ENCODE measurements around the gene TMC3.
"Not testable (repeated sequence)": the region's sequence is repeated elsewhere in the genome, so short reads cannot be mapped to it uniquely, and the experiment has no call there.

TMC3 gene

GRCh38 chr15:81343371-81343770 lies 30.6 kb downstream of the TMC3 start:
- no peak for DNase-seq

GRCh38 chr15:81341351-81341750 lies 32.7 kb downstream of the TMC3 start:
- DNase-seq, result no peak

DNA sequence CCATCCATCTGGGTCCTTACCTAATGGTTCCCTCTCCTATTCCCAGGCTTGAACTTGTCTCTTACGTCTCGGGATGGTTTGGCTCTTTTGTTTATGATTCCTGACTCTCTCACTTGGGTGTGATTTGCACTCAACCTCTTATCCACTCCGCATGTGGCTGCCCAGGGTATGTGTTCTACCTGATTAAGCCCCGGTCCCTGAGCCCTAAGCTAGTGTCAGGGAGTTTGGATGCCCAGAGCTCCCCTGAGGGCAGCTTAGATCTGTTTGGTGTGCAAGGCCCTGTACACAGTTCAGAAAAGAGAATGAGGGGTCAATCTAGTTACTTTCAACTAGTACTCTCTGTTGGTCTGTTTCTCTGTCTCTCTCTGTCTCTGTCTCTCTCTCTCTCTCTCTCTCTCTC lies 34.2 kb downstream of the TMC3 start:
- DNase-seq, result no peak

- no peak for DNase-seq
Observed at GRCh38 chr15:81339321-81339720, 34.7 kb downstream of the TMC3 start.

DNA sequence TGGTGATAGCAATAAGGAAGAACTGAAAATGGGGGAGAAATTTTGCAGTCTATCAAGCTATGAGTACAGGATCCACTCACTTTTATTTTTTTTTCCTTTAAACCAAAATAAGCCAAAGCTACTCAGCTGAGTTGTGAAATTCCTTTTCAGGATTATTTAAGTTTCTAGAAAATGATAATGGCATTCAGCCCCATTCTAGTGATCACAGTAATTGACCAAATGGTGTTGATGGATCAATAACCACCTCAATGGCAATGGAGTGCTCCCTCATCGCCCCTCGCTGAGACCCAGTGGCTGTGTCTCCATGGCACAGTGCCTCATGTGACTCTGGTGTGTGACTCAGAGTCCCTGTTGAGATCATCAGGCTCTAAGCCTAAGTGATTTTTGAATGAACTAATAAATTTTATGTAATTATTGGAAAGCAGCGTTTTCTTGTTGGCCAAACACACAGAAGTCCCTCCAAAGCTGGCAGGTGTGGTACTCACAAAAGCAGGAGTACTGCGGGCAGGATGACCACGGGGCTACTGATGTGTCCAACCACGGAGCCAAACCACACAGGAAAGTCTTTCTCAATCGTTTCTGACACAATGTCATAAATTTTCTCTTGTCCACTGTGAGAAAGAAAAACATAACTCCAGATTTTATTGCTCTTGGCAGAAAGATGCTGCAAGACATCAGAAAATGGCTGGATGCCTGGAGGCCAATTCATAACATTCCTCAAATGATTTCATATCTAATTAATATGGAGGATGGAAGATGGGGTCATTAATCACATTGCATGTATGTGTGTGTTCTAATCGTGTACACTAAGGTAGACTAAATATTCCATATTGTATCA lies 35.6 kb downstream of the TMC3 start:
- DNase-seq, result no peak

GRCh38 chr15:81337713-81338157 lies 36.3 kb downstream of the TMC3 start:
- DNase-seq, result no peak

GRCh38 chr15:81337241-81337640 lies 36.8 kb downstream of the TMC3 start:
- no peak for DNase-seq

DNA sequence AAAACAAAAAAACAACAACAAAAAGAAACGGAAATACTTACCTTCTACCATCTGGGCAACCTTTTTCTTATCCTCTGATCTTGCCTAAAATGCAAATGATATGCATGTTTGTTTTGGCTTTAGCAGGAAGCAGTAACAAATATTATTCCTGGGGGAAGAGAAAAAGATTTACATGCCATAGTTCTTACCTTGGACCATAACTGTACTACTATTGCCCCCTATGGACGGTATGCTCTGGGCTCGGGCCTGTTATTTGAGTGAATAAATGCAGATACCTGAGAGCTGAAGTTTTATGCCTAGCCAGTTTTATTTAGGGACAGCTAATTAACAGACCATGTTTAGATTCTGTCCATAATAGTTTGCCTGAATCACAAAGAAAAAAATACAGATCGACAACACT lies 37.4 kb downstream of the TMC3 start:
- DNase-seq, result no peak

DNA sequence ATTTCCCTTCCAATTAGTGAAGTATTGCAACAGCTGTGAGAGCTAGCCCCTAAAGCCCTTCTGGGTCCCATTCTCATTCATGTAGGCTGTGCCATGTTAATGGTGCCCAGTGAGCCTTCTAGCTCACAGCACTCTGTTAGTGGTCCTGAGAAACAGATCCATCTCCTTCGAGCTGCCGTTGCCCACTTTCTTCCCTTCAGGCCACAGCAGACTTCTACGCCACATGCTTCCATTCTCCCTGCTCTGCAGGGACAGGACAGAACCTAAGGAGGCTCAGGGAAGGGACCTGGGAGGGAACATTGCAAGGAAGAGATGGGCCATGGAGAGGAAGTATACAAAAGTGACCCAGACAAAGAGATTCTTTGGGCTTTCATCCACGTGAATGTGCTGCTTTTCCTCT lies 38.4 kb downstream of the TMC3 start:
- DNase-seq, result no peak

DNA sequence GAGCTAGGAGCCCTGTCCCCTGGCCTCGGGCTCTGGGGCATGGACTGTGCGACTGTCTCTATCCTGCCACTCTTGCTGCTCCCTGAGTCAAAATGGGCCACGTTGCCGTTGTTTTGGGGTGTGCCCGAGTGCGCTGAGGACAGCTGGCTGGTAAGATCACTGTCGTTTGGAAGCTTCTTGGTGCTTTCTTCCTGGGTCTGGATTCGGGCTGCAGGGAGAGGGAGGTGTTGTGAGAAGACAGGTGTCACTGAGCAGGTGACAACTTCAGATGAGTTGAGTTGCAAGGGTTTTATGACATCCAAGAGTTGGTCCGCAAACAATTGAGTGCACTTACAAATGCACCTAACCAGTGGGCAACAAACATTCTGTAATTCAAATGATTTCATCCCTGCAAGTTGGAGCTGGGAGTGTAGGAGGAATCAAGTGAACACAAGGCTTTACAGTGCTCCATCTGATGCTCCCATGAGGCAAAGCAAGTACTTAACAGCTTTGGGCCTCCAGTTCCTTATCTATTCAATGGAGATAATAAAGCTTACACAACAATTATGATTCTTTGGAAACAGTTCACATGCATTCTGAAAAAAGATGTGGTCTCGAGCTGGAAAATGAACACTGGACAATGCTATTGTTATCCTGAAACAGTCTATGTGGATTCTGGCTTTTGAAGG lies 39.1 kb downstream of the TMC3 start:
- peak; percentile 74 for DNase-seq

- no peak for DNase-seq
Observed at GRCh38 chr15:81333363-81333762, 40.6 kb downstream of the TMC3 start.

GRCh38 chr15:81332326-81332725 lies 41.7 kb downstream of the TMC3 start:
- no peak for DNase-seq

GRCh38 chr15:81331600-81331999 lies 42.4 kb downstream of the TMC3 start:
- DNase-seq, result no peak

DNA sequence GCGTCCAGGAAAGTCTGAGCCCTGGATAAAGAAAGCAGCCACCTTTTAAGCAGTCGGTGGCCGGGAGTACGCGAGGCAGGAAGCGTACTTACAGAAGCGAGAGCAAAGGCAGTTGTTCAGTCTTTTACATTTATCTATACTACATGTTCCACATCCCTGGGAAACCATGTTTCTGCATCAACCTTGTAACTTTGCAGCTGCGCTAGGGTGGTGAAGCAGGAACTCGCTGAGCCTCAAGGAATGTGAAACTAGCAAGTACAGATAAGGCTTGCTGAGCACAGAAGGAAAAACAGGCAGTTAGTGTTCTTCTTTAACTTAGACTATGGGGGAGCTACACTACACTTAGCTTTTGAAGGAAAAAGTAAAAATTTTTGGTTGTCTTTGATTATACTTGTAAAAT lies 42.9 kb downstream of the TMC3 start:
- DNase-seq, result not testable (repeated sequence)

DNA sequence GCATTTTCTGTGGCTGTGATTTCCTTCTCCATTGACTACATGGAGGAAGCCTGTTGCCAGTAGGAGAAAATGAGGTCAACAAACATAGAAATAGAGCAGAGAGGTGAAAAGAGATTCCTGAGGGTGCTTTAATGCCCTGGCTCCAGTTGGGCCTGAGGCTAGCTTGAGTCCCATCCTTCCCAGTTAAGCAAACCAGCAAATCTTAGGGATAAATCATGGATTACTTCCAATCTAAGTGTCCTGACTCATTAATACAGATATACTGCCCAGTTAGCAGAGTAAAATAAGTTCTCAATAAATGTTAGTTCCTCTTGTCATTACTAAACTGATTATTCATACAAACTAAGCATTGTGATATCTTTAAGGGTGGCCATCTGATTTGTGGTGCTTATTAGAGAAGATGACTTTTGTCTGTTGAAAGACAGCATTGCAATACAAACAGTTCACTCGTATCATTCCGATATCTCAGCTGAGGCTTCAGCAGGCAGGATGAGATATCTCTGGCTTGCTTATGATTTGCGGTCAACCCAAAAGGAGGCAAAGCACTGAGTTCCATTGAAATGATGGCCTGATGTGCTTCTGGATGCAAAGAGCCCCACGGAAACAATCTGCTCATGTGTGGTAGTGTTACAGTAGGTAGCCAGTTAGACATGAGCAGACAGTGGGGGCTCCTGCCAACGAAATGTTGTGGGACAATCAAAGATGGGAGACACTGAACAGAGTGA lies 43.5 kb downstream of the TMC3 start:
- no peak for DNase-seq

- no peak for DNase-seq
Observed at GRCh38 chr15:81329446-81329845, 44.6 kb downstream of the TMC3 start.

GRCh38 chr15:81327516-81327915 lies 46.5 kb downstream of the TMC3 start:
- no peak for DNase-seq

DNA sequence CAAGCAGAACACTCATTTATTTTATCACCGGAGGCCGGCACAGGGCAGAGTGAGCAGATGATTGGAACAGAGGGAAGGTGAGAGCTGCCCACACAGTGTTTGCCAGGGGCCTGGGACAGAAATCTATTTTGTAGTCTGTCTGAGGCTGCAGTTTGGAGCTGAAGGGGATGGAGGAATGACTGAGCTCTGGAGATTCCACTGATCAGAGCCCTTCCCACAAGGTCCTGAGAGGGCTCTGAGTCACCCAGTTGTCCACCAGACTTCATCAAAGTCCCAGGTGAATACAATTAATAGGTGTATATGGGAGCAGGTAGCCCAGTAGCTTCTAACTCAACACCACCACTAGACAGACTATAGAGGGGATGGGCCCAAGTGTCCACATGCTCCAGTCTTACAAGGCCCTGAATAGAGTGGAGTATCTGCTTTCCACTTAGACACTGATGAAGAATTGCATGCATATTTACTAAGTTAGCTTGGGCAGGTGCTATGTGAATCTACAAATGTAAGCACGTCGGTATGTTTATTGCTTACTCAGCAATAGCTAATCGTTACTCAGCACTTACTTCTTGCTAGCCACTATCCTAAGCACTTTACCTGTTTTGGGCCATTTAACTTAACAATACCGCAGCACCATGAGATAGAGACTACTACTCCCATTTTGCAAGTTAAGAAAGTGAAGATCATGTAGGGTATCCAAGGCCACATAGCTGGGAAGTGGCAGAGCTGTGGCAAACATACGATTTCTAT lies 47.4 kb downstream of the TMC3 start:
- DNase-seq, result no peak

DNA sequence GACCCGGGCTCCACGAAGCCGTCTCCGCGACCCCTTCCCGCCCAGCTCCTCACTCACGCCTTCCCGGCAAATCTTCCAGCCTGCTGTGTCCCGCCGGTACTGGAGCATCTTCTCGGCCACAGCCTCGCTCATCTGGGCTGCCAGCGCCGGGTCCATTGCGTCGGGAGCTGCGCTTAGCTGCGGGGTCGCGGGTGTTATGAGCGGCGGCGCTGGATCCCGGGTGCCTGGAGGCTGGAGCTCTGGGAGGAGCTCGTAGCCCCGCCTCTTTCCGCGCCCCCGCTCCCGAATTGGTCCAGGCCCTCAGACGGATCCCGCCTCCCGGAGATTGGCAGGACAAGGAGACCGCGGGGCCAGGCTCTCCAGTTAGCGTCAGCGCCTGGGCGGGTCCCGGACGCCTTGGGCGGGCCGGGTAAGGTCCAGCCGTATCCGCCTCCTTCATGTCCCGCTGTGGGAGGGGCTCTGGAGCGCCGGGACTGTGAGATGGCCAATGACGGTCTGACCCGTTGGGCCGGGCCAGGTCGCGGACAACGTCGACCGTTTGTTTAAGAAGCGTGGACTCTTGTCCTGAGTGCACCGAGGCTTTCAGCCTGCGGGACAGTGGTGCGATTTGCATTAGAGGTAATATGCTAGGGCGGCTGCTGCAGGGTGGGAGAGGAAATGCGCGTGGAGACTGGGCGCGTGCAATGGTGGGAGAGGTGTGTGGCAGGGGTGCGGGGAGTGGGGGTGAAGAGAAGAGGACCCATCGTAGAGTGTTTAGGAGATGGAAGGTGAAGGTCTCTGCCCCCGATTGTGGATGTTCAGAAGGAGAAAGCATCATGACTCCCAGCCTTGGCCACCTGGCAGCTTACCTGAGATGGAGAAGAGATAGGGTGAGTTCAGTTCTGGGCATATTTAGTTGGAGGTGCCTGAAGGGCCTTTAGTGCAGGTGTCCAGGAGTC lies 49.8 kb downstream of the TMC3 start, which contains the start of gene STARD5:
STARD5 (minus strand) TSS at position 198 of the 938 bp plus-strand sequence; CDS start at position 156, 42 bp downstream.
- peak; percentile 84 for DNase-seq

DNA sequence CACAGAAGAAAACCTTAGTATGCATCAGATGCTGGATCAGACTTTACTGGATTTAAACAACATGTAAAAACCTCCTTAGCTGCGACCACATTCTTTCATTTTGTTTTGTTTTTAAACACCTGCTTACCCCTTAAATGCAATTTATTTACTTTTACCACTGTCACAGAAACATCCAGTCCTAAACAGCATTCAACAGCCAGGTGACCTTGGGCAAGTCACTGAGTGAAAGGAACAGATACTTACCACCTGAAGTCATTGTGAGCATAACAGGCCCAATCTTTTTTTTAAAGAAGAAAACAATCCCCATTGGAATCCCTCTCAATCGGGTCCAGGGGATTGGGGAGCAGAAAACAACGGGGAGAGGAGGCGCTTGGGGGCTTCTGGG lies 50.5 kb downstream of the TMC3 start:
- DNase-seq, result no peak

DNA sequence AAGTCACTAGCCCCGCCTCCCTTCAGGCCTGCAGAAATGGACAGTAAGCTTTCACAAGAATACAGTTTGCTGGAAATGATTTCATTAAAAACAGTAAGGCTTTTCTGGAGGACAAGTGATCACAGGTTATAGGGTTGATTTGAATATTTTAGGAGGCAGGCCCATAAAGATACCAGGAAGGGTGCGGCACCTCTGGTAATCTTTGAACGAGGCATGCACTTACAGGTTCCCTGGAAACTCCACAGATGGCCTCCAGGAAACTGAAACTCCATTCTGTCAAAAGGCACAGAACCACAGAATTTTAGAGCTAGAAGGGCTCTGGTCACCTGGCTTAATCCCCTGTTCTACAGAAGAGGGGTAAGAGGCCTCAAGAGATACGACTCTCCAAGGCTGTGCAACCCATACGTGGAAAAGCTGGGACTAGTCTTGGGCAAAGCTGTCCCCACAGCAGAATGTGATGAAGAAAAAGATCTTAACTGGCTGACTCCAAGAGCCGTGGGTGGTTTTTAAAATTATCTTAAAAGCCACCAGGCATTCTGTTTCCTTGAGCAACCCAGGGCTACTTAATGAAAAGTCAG lies 51.2 kb downstream of the TMC3 start:
- DNase-seq, result no peak

All from DMS79 (cell line).